HepG2 (cell line): ENCODE results near the gene CERS6.

Experiments
- CTCF ChIP-seq: sonication (generic); formaldehyde crosslinking; IDR thresholded peaks from 2 replicates; pipeline ENCODE4 v1.5.0; 2020; ENCODE audit warnings: mild to moderate bottlenecking, missing genetic modification reagents, moderate library complexity
- JUN ChIP-seq: sonication (generic); formaldehyde crosslinking; IDR thresholded peaks from 2 replicates; pipeline ENCODE4 v1.4.0; 2020; ENCODE audit warnings: mild to moderate bottlenecking, missing genetic modification reagents
- KDM2A ChIP-seq: sonication (generic); formaldehyde crosslinking; IDR thresholded peaks from 2 replicates; pipeline ENCODE4 v1.4.0; 2020; ENCODE audit warnings: low read depth, missing genetic modification reagents, borderline replicate concordance
- KMT2B ChIP-seq: IDR thresholded peaks from 2 replicates; pipeline ENCODE4 v1.6.1; 2016; ENCODE audit warnings: missing genetic modification reagents, missing compliant biosample characterization
- POLR2A ChIP-seq, 2 experiments: IDR thresholded peaks; 2 replicates each; pipeline ENCODE4 v1.6.1; 2011; ENCODE audit warnings: low read depth in 2 of 2, low read length in 2 of 2, mild to moderate bottlenecking in 1 of 2, moderate library complexity in 1 of 2; ENCODE audit not compliant: insufficient read depth in 1 of 2
- POLR2AphosphoS5 ChIP-seq: IDR thresholded peaks from 2 replicates; pipeline ENCODE4 v1.6.1; 2012; ENCODE audit warnings: low read depth, low read length
- RAD21 ChIP-seq: fragments of 450-650 bp; formaldehyde crosslinking; IDR thresholded peaks from 2 replicates; pipeline ENCODE4 v1.5.0; 2020; ENCODE audit warnings: mild to moderate bottlenecking
- ZFP36L2 ChIP-seq: sonication (generic); formaldehyde crosslinking; IDR thresholded peaks from 2 replicates; pipeline ENCODE4 v1.4.0; 2020; ENCODE audit warnings: missing genetic modification reagents
- ZNF18 ChIP-seq: sonication (generic); formaldehyde crosslinking; IDR thresholded peaks from 2 replicates; pipeline ENCODE4 v1.8.0; 2022; ENCODE audit warnings: mild to moderate bottlenecking, missing genetic modification reagents; ENCODE audit not compliant: insufficient replicate concordance
- ZNF281 ChIP-seq: sonication (generic); formaldehyde crosslinking; IDR thresholded peaks from 2 replicates; pipeline ENCODE4 v1.4.0; 2020; ENCODE audit warnings: missing genetic modification reagents, borderline replicate concordance
- ZNF646 ChIP-seq: sonication (generic); formaldehyde crosslinking; IDR thresholded peaks from 2 replicates; pipeline ENCODE4 v1.9.0; 2021; ENCODE audit warnings: mild to moderate bottlenecking, missing genetic modification reagents
- TF ChIP-seq, protein P1 (sequence below): sonication (generic); formaldehyde crosslinking; IDR thresholded peaks from 2 replicates; pipeline ENCODE4 v1.4.0; 2020; ENCODE audit warnings: missing genetic modification reagents, mild to moderate bottlenecking, borderline replicate concordance
- TF ChIP-seq, protein P2 (sequence below): IDR thresholded peaks from 2 replicates; pipeline ENCODE4 v1.6.1; 2012; ENCODE audit warnings: inconsistent platforms

DNA sequence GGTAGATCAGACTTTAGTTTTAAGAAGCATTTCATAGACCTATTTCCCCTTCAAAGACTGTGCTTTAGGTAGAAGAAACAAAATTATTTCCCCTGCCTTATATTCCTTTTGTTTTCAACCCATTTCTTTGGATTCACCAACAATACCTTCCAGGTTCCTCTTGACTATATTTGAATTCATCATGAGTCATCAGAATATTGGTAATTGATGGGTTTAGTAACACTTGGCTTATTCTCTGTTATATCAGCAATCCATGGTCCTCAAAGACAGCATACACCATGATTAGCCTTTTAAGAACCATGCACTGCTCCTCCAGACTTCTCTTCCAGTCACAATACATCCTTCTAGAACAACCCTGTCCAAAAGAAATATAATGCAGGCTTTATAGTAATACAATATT is 263.4 kb downstream of the CERS6 start:
- no peak for TF ChIP-seq ZNF281
- TF ChIP-seq ZFP36L2 (CRISPR knock-in tag) = no peak
- TF ChIP-seq CTCF (CRISPR knock-in tag) = no peak
- no peak for TF ChIP-seq ZNF18 (CRISPR knock-in tag)
- TF ChIP-seq KMT2B (CRISPR knock-in tag) = no peak
- no peak for TF ChIP-seq POLR2A (IDR thresholded peaks at IDR 0.05; ENCODE audit: insufficient read depth in 1 of 2, low read depth in 2 of 2, low read length in 2 of 2)
- no peak for TF ChIP-seq RAD21 (CRISPR knock-in tag)
- no peak for TF ChIP-seq POLR2AphosphoS5
- no peak for TF ChIP-seq ZNF646
- no peak for TF ChIP-seq JUN (CRISPR knock-in tag)
- TF ChIP-seq KDM2A (CRISPR knock-in tag) = no peak
- TF ChIP-seq, protein P1, sequence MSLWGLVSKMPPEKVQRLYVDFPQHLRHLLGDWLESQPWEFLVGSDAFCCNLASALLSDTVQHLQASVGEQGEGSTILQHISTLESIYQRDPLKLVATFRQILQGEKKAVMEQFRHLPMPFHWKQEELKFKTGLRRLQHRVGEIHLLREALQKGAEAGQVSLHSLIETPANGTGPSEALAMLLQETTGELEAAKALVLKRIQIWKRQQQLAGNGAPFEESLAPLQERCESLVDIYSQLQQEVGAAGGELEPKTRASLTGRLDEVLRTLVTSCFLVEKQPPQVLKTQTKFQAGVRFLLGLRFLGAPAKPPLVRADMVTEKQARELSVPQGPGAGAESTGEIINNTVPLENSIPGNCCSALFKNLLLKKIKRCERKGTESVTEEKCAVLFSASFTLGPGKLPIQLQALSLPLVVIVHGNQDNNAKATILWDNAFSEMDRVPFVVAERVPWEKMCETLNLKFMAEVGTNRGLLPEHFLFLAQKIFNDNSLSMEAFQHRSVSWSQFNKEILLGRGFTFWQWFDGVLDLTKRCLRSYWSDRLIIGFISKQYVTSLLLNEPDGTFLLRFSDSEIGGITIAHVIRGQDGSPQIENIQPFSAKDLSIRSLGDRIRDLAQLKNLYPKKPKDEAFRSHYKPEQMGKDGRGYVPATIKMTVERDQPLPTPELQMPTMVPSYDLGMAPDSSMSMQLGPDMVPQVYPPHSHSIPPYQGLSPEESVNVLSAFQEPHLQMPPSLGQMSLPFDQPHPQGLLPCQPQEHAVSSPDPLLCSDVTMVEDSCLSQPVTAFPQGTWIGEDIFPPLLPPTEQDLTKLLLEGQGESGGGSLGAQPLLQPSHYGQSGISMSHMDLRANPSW (CRISPR knock-in tag) = no peak
- TF ChIP-seq, protein P2, sequence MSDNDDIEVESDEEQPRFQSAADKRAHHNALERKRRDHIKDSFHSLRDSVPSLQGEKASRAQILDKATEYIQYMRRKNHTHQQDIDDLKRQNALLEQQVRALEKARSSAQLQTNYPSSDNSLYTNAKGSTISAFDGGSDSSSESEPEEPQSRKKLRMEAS = no peak
